ENCODE results near the gene STAMBPL1.
"Not testable (repeated sequence)": the region's sequence is repeated elsewhere in the genome, so short reads cannot be mapped to it uniquely, and the experiment has no call there.

Gene STAMBPL1

GRCh38 chr10:88931548-88931947 is 51.5 kb downstream of the STAMBPL1 start:
- no peak for FAIRE-seq

DNA sequence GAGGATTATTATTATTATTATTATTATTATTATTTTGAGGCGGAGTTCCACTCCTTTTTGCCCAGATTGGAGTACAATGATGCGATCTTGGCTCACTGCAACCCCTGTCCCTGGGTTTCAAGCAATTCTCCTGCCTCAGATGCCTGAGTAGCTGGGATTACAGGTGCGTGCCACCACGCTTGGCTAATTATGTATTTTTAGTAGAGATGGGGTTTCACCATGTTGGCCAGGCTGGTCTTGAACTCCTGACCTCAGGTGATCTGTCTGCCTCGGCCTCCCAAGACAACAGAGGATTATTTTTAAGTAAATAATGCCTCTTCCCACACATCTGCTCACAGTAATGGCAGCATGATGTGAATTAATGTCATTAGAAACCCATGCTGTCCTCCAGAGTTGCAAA is 52.0 kb downstream of the STAMBPL1 start:
- FAIRE-seq = not testable (repeated sequence)

More at GRCh38 chr10:88931548-88931947, 51.5 kb downstream of the STAMBPL1 start:
- no peak for TF ChIP-seq POLR2A (IDR thresholded peaks at IDR 0.05; ENCODE audit: low read depth, low read length)
- no peak for DNase-seq (ENCODE audit: insufficient read length, low spot score)

GRCh38 chr10:88932539-88933256 is 52.7 kb downstream of the STAMBPL1 start:
- TF ChIP-seq POLR2A (IDR thresholded peaks at IDR 0.05; ENCODE audit: low read depth, low read length) = no peak
- FAIRE-seq (peak; percentile 99), DNase-seq (ENCODE audit: insufficient read length, low spot score) (peak; percentile 50)

More for the DNA sequence above, 52.0 kb downstream of the STAMBPL1 start:
- DNase-seq (ENCODE audit: insufficient read length, low spot score) = not testable (repeated sequence)

- no peak for TF ChIP-seq POLR2A (IDR thresholded peaks at IDR 0.05; ENCODE audit: low read depth, low read length)
- DNase-seq (ENCODE audit: insufficient read length, low spot score) (no peak), FAIRE-seq (no peak)
These were observed 53.5 kb downstream of the STAMBPL1 start for GRCh38 chr10:88933564-88933963.

DNA sequence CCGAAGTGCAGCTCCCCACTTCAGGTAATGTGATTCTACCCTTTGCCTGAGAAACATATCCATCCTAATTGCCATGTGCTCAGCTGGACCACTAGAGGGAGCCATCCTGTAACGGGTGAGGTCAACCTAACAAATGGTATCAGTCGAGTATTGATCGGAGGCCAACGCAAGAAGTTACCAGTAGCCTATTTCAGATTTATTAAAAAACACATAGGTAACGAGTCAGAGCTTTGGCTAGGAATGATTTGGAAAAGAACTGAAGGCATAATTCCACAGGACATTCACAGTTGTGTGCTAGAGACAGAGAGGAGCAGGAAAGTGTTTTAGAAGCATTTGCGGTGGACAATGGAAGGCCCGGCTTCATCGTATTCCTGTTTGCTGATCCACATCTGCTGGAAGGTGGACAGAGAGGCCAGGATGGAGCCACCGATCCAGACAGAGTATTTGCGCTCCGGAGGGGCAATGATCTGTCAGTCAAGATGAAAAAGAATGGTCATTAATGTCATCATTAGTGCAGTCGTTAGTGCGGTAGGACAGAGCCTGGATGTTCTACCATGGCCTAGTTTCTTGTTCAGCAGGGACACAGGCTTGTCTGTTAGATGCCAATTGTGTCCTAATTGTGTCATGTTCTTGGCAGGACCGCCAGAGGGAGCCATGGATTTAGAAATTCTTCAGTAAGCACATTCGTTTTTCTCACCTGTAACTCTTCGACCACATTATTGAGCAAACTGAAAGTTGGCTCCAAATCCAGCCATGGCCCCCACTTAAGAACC is 55.0 kb downstream of the STAMBPL1 start:
- no peak for TF ChIP-seq POLR2A (IDR thresholded peaks at IDR 0.05; ENCODE audit: low read depth, low read length)
- peak; percentile 39 for DNase-seq (ENCODE audit: insufficient read length, low spot score)
- FAIRE-seq = peak; percentile 95

DNA sequence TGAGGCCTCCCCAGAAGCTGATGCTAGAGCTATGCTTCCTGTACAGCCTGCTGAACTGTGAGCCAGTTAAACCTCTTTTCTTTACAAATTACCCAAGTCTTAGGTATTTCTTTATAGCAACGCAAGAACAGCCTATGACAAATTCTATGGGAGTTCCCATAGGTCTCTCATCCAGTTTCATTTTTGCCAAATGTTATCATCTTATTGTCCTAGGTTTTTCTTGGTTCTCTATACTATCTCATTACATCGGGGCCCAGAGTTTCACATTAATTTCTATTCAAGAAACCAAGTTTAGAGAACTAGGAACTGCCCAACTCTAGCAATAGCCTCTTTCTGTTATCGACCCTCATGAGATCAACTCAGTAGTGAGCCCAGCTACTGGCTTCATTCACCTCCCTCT is 56.6 kb downstream of the STAMBPL1 start:
- no peak for FAIRE-seq
- DNase-seq (ENCODE audit: insufficient read length, low spot score) = no peak
- TF ChIP-seq POLR2A (IDR thresholded peaks at IDR 0.05; ENCODE audit: low read depth, low read length) = no peak

- no peak for FAIRE-seq
- TF ChIP-seq POLR2A (IDR thresholded peaks at IDR 0.05; ENCODE audit: low read depth, low read length) = no peak
- DNase-seq (ENCODE audit: insufficient read length, low spot score) = no peak
These were observed 58.0 kb downstream of the STAMBPL1 start for GRCh38 chr10:88938039-88938438.

DNA sequence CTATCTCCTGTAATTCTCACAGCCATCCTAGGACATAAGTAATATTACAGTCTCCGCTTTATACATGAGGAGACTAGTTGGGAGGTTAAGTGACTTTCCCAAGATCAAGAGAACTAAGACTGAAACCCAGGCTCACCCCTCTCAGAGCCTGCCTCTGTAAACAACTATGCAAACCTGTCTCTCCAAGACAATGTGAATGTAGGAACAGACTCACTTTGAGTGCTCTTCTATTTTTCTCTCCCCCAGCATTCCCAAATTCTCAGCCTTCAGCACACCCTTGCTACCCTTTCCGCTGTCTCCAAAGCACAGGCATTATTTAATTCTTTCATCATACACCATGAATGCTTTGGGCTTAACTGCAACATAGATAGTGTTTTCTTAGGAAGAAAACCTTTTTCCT is 58.9 kb downstream of the STAMBPL1 start:
- DNase-seq (ENCODE audit: insufficient read length, low spot score) (no peak), FAIRE-seq (no peak)
- TF ChIP-seq POLR2A (IDR thresholded peaks at IDR 0.05; ENCODE audit: low read depth, low read length) = no peak

GRCh38 chr10:88941026-88941425 is 61.0 kb downstream of the STAMBPL1 start:
- no peak for DNase-seq (ENCODE audit: insufficient read length, low spot score)
- FAIRE-seq = no peak
- TF ChIP-seq POLR2A (IDR thresholded peaks at IDR 0.05; ENCODE audit: low read depth, low read length) = no peak

DNA sequence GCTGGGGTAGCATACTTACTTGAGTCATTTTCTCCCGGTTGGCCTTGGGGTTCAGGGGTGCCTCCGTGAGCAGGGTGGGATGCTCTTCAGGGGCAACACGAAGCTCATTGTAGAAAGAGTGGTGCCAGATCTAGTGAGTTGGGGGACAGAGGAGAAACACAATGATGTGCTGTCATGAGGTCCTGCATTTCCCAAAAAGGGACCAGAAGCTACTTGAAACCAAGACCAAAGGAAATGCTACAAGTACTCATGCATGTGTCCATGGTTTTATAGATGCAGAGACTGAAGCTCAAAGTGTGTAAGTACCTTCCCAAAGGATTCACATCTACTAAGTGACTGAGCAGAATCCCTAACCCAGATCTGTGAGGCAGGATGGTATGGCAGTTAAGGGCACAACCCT is 63.7 kb downstream of the STAMBPL1 start:
- no peak for TF ChIP-seq POLR2A (IDR thresholded peaks at IDR 0.05; ENCODE audit: low read depth, low read length)
- DNase-seq (ENCODE audit: insufficient read length, low spot score) = no peak
- FAIRE-seq = no peak

DNA sequence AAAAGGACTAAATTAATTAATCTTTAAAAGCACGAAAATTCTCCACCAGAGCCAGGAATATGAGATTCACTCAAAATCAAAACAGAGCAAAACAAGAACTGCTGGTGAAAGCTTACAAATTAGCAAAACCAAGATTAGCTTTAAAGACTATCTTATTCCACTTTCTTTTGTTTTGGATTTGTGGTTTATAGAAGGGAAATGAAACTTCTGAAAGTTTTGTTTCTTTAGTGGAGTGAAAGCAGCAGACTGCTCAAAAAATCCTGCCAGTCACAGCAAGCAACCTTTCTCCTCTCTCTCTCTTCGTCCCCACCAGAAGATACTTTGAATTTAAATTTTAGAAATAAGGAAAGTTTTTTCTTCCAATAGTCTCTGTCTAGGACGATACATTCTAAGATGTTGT is 64.8 kb downstream of the STAMBPL1 start:
- FAIRE-seq = no peak
- no peak for TF ChIP-seq POLR2A (IDR thresholded peaks at IDR 0.05; ENCODE audit: low read depth, low read length)
- DNase-seq (ENCODE audit: insufficient read length, low spot score) = no peak

- TF ChIP-seq POLR2A (IDR thresholded peaks at IDR 0.05; ENCODE audit: low read depth, low read length) = no peak
- FAIRE-seq (no peak), DNase-seq (ENCODE audit: insufficient read length, low spot score) (no peak)
These were observed 66.2 kb downstream of the STAMBPL1 start for GRCh38 chr10:88946200-88946599.

GRCh38 chr10:88946965-88947590 is 67.0 kb downstream of the STAMBPL1 start:
- no peak for DNase-seq (ENCODE audit: insufficient read length, low spot score)
- peak; percentile 61 for FAIRE-seq

DNA sequence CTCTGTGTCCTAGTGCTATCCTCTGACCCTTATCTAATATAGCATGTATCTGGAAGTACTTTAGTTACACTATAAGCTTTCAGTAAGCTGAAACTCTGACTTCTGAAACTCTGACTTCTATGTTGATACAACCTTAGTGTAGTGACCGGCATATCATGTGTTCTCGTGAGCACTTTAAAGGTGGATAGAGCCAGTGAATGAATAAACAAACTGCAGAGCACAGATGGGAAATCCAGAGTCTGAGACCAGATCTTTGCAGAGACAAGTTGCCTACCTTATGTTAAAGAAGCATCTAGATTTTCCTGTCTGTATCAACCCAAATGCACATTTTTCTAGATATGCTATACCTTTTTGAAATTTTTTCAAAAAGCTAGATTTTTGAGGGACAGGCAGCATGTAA is 69.0 kb downstream of the STAMBPL1 start:
- DNase-seq (ENCODE audit: insufficient read length, low spot score) (no peak), FAIRE-seq (peak; percentile 23)
- TF ChIP-seq POLR2A (IDR thresholded peaks at IDR 0.05; ENCODE audit: low read depth, low read length) = no peak

More at GRCh38 chr10:88946965-88947590, 67.0 kb downstream of the STAMBPL1 start:
- TF ChIP-seq POLR2A (IDR thresholded peaks at IDR 0.05; ENCODE audit: low read depth, low read length) = no peak
